ENCODE results near the gene PIK3IP1.
"Not testable (repeated sequence)": the region's sequence is repeated elsewhere in the genome, so short reads cannot be mapped to it uniquely, and the experiment has no call there.

PIK3IP1 gene

GRCh38 chr22:31292236-31292989, at the start of gene PIK3IP1:
Gene PIK3IP1, minus strand, starts transcription at chr22:31292488. Its CDS starts 144 bp downstream, at chr22:31292344.
- DNase-seq, result peak; percentile 48

GRCh38 chr22:31341386-31342088, 49.2 kb upstream of the PIK3IP1 start:
- no peak for DNase-seq

- DNase-seq, result no peak
Observed at GRCh38 chr22:31340765-31341247, 48.5 kb upstream of the PIK3IP1 start.

- DNase-seq, result no peak
Observed at GRCh38 chr22:31340360-31340759, 48.1 kb upstream of the PIK3IP1 start.

GRCh38 chr22:31339148-31339832, 47.0 kb upstream of the PIK3IP1 start:
- DNase-seq, result no peak

GRCh38 chr22:31337178-31337577, 44.9 kb upstream of the PIK3IP1 start:
- no peak for DNase-seq

- DNase-seq, result no peak
Observed at GRCh38 chr22:31334329-31334728, 42.0 kb upstream of the PIK3IP1 start.

GRCh38 chr22:31333641-31334040, 41.4 kb upstream of the PIK3IP1 start:
- DNase-seq, result no peak

- DNase-seq, result no peak
Observed at GRCh38 chr22:31332886-31333285, 40.6 kb upstream of the PIK3IP1 start.

GRCh38 chr22:31332010-31332409, 39.7 kb upstream of the PIK3IP1 start:
- DNase-seq, result no peak

GRCh38 chr22:31329453-31330215, 37.3 kb upstream of the PIK3IP1 start:
- no peak for DNase-seq

- no peak for DNase-seq
Observed at GRCh38 chr22:31329029-31329428, 36.7 kb upstream of the PIK3IP1 start.

GRCh38 chr22:31328544-31328960, 36.3 kb upstream of the PIK3IP1 start:
- DNase-seq, result no peak

- no peak for DNase-seq
Observed at GRCh38 chr22:31327806-31328543, 35.7 kb upstream of the PIK3IP1 start.

GRCh38 chr22:31326877-31327276, 34.6 kb upstream of the PIK3IP1 start:
- no peak for DNase-seq

- DNase-seq, result no peak
Observed at GRCh38 chr22:31323578-31324550, 31.6 kb upstream of the PIK3IP1 start.

- DNase-seq, result peak; percentile 6
Observed at GRCh38 chr22:31321421-31321820, 29.1 kb upstream of the PIK3IP1 start.

GRCh38 chr22:31314220-31314619, 21.9 kb upstream of the PIK3IP1 start:
- DNase-seq, result not testable (repeated sequence)

- DNase-seq, result peak; percentile 78
Observed at GRCh38 chr22:31313366-31314147, 21.3 kb upstream of the PIK3IP1 start.

GRCh38 chr22:31308181-31308580, 15.9 kb upstream of the PIK3IP1 start:
- DNase-seq, result no peak
